ENCODE data around the gene GCN1. TPM values are rescaled to one million over a fixed set of nuclear protein-coding genes. Genes with fewer than 3 reads are reported as not detected.

The GCN1 gene
- total RNA-seq, 2 experiments from 2014 or later = 101 to 110 TPM

DNA sequence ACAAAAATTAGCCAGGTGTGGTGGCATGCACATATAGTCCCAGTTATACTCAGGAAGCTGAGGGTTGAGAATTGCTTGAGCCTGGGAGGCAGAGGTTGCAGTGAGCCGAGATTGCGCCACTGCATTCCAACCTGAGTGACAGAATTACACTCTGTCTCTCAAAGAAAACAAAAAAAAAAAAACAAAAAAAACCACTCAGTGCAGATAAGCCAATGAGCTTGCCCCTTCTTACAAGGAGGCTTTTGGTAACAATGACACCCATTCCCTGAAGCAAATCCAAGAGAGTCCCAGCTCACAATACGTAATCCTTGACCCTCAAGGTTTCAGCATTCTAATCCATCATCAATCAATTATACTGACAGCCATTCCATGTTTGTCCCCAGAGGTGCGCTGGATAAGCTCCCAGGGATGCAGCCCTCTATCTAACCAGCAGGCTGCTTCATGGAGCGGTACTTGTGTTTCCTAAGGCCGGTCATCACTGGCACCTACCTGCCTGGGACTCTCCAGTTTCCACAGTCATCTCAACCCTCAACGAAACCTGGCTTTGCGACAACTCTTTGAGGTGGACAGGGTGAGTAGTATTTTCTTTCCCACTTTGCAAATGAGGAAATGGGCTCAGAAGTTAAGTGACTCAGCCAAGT, 12.4 kb downstream of the GCN1 start:
- POLR2A ChIA-PET = no interaction called here

GRCh38 chr12:120180975-120181374, 13.5 kb downstream of the GCN1 start:
- Mint-ChIP-seq H3K4me3 (no peak overlapping the region), H3K27ac (no peak overlapping the region), H3K36me3 (peaks cover 33% of the 10 kb centered on the region), H3K4me1 (peaks cover 2% of the 10 kb centered on the region), H3K9me3 (no peaks in the 10 kb centered on the region), H3K27me3 (no peaks in the 10 kb centered on the region)
- DNase-seq (no peak), ATAC-seq (ENCODE audit: low read depth) (no peak)
- POLR2A ChIA-PET = no interaction called here

More for the DNA sequence above, 12.4 kb downstream of the GCN1 start:
- no peak overlapping the region for H3K27ac Mint-ChIP-seq
- DNase-seq (no peak), ATAC-seq (ENCODE audit: low read depth) (no peak)
- H3K36me3 Mint-ChIP-seq = peaks cover 37% of the 10 kb centered on the region
- no peaks in the 10 kb centered on the region for H3K27me3 Mint-ChIP-seq
- H3K9me3 Mint-ChIP-seq = no peaks in the 10 kb centered on the region
- H3K4me1 Mint-ChIP-seq = peaks cover 5% of the 10 kb centered on the region
- H3K4me3 Mint-ChIP-seq = no peak overlapping the region

GRCh38 chr12:120175537-120175936, 19.0 kb downstream of the GCN1 start:
- Mint-ChIP-seq H3K27me3 (no peaks in the 10 kb centered on the region), H3K27ac (no peak overlapping the region), H3K4me3 (no peak overlapping the region), H3K4me1 (peaks cover 6% of the 10 kb centered on the region), H3K9me3 (no peaks in the 10 kb centered on the region), H3K36me3 (peaks cover 27% of the 10 kb centered on the region)
- POLR2A ChIA-PET = no interaction called here
- no peak for DNase-seq
- ATAC-seq (ENCODE audit: low read depth) = no peak

DNA sequence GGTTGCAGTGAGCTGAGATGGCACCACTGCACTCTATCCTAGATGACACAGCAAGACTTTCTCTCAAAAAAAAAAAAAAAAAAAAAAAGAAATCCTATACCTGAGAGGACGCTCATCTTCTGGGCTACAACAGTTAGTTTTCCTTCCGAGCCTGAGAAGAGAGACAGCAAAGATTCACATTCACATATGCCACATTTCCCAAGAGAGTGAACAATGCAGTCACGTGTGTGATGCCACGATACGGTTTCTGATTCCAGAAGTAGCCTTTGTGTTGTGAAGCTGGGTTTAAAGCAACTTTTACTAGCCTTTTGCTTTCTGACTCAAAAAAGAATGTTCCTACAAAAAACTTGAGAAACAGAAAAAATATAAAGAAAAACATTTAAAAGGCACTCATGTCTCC, 19.5 kb downstream of the GCN1 start:
- Mint-ChIP-seq H3K4me3 (no peak overlapping the region), H3K36me3 (peaks cover 27% of the 10 kb centered on the region), H3K4me1 (peaks cover 6% of the 10 kb centered on the region), H3K27ac (no peak overlapping the region), H3K9me3 (no peaks in the 10 kb centered on the region), H3K27me3 (no peaks in the 10 kb centered on the region)
- DNase-seq (no peak), ATAC-seq (ENCODE audit: low read depth) (no peak)
- POLR2A ChIA-PET = no interaction called here

GRCh38 chr12:120172053-120172452, 22.5 kb downstream of the GCN1 start:
- ATAC-seq (ENCODE audit: low read depth) (no peak), DNase-seq (no peak)
- H3K27me3 Mint-ChIP-seq = no peaks in the 10 kb centered on the region
- peaks cover 12% of the 10 kb centered on the region for H3K36me3 Mint-ChIP-seq
- H3K9me3 Mint-ChIP-seq = no peaks in the 10 kb centered on the region
- POLR2A ChIA-PET = interaction anchor here (0.6 to 2.3 kb wide), 2 partner anchors 29 kb away, joined by 3 to 13 read pairs; partner anchors contain the start of gene RPLP0
- peaks cover 6% of the 10 kb centered on the region for H3K4me1 Mint-ChIP-seq
- H3K4me3 Mint-ChIP-seq = no peak overlapping the region
- no peak overlapping the region for H3K27ac Mint-ChIP-seq

DNA sequence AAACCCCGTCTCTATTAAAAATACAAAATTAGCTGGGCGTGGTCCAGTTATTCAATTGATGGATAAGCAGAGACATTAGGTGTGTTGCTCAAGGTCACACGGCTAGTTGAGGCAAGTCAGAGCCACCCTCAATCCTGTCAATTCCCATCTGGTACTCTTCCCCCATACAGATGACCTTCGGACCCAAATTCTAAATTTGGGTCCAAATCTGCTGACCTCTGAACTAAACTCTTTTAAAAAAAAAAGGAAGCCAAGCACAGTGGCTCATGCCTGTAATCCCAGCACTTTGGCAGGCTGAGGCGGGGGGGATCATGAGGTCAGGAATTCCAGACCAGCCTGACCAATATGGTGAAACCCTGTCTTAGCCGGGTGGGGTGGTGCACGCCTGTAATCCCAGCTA, 23.9 kb downstream of the GCN1 start:
- DNase-seq (no peak), ATAC-seq (ENCODE audit: low read depth) (no peak)
- POLR2A ChIA-PET = no interaction called here
- H3K4me3 Mint-ChIP-seq = no peak overlapping the region
- peaks cover 6% of the 10 kb centered on the region for H3K4me1 Mint-ChIP-seq
- no peaks in the 10 kb centered on the region for H3K9me3 Mint-ChIP-seq
- no peak overlapping the region for H3K27ac Mint-ChIP-seq
- peaks cover 9% of the 10 kb centered on the region for H3K36me3 Mint-ChIP-seq
- H3K27me3 Mint-ChIP-seq = no peaks in the 10 kb centered on the region

DNA sequence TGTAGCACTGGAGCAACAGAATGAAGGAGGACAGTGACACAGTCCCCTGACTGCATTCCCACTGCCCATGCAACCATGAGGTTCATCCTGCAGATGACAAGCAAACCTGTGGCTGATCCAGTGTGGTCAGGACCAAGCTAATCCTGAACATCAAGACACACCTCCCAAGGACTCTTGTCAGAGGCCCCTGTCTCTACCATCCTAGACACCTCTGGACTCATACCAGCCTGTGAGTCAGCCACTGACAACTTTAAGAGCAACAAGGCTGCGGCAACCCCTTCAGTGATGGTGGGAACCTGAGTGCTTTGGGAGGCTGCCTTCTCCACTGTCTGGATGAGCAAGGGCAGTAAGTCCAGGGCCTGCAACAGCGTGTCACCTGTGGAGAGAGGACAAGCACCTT, 24.6 kb downstream of the GCN1 start:
- Mint-ChIP-seq H3K4me1 (peaks cover 6% of the 10 kb centered on the region), H3K9me3 (no peaks in the 10 kb centered on the region), H3K27me3 (no peaks in the 10 kb centered on the region), H3K27ac (no peak overlapping the region), H3K4me3 (no peak overlapping the region), H3K36me3 (peaks cover 9% of the 10 kb centered on the region)
- ATAC-seq (ENCODE audit: low read depth) = no peak
- no peak for DNase-seq
- POLR2A ChIA-PET = no interaction called here

- H3K27ac Mint-ChIP-seq = no peak overlapping the region
- DNase-seq (no peak), ATAC-seq (ENCODE audit: low read depth) (no peak)
- no peaks in the 10 kb centered on the region for H3K27me3 Mint-ChIP-seq
- H3K36me3 Mint-ChIP-seq = peaks cover 4% of the 10 kb centered on the region
- POLR2A ChIA-PET = interaction anchor here (0.6 kb wide), 1 partner anchor 152 kb away, joined by 6 read pairs; no protein-coding TSS in a partner anchor
- no peaks in the 10 kb centered on the region for H3K9me3 Mint-ChIP-seq
- H3K4me1 Mint-ChIP-seq = peaks cover 6% of the 10 kb centered on the region
- H3K4me3 Mint-ChIP-seq = no peak overlapping the region
Measured at GRCh38 chr12:120168337-120168736, 26.2 kb downstream of the GCN1 start.

GRCh38 chr12:120167529-120168095, 26.9 kb downstream of the GCN1 start:
- no peaks in the 10 kb centered on the region for H3K9me3 Mint-ChIP-seq
- ATAC-seq (ENCODE audit: low read depth) = no peak

GRCh38 chr12:120164293-120164692, 30.2 kb downstream of the GCN1 start:
- Mint-ChIP-seq H3K36me3 (peaks cover 5% of the 10 kb centered on the region), H3K4me3 (no peak overlapping the region), H3K27me3 (no peaks in the 10 kb centered on the region), H3K27ac (no peak overlapping the region), H3K9me3 (no peaks in the 10 kb centered on the region), H3K4me1 (no peaks in the 10 kb centered on the region)
- POLR2A ChIA-PET = no interaction called here
- no peak for DNase-seq
- no peak for ATAC-seq (ENCODE audit: low read depth)

More at GRCh38 chr12:120167529-120168095, 26.9 kb downstream of the GCN1 start:
- POLR2A ChIA-PET = no interaction called here
- Mint-ChIP-seq H3K36me3 (no peaks in the 10 kb centered on the region), H3K4me3 (no peak overlapping the region), H3K27ac (no peak overlapping the region), H3K27me3 (no peaks in the 10 kb centered on the region), H3K4me1 (peaks cover 6% of the 10 kb centered on the region)
- no peak for DNase-seq

- POLR2A ChIA-PET = interaction anchor here (0.6 kb wide), 1 partner anchor 38 kb away, joined by 3 read pairs; the partner anchor contains the start of gene RPLP0
- H3K9me3 Mint-ChIP-seq = no peaks in the 10 kb centered on the region
- peaks cover 10% of the 10 kb centered on the region for H3K36me3 Mint-ChIP-seq
- H3K27ac Mint-ChIP-seq = no peak overlapping the region
- H3K4me3 Mint-ChIP-seq = no peak overlapping the region
- H3K4me1 Mint-ChIP-seq = no peaks in the 10 kb centered on the region
- DNase-seq = no peak
- no peak for ATAC-seq (ENCODE audit: low read depth)
- no peaks in the 10 kb centered on the region for H3K27me3 Mint-ChIP-seq
Measured at GRCh38 chr12:120162763-120163162, 31.8 kb downstream of the GCN1 start.

- Mint-ChIP-seq H3K4me3 (no peak overlapping the region), H3K27ac (no peak overlapping the region), H3K4me1 (peaks cover 5% of the 10 kb centered on the region), H3K36me3 (peaks cover 13% of the 10 kb centered on the region), H3K27me3 (no peaks in the 10 kb centered on the region), H3K9me3 (no peaks in the 10 kb centered on the region)
- POLR2A ChIA-PET = interaction anchor here (1.0 kb wide), 1 partner anchor 9 kb away, joined by 3 read pairs; no protein-coding TSS in a partner anchor
- DNase-seq (no peak), ATAC-seq (ENCODE audit: low read depth) (no peak)
Measured at GRCh38 chr12:120161852-120162251, 32.7 kb downstream of the GCN1 start.

- peaks cover 5% of the 10 kb centered on the region for H3K4me1 Mint-ChIP-seq
- POLR2A ChIA-PET = interaction anchor here (0.8 kb wide), 1 partner anchor 41 kb away, joined by 3 read pairs; the partner anchor contains the start of gene RPLP0
- H3K9me3 Mint-ChIP-seq = no peaks in the 10 kb centered on the region
- H3K36me3 Mint-ChIP-seq = peaks cover 19% of the 10 kb centered on the region
- no peak overlapping the region for H3K4me3 Mint-ChIP-seq
- H3K27ac Mint-ChIP-seq = no peak overlapping the region
- ATAC-seq (ENCODE audit: low read depth) (no peak), DNase-seq (no peak)
- H3K27me3 Mint-ChIP-seq = no peaks in the 10 kb centered on the region
Measured at GRCh38 chr12:120159509-120160237, 34.8 kb downstream of the GCN1 start.

DNA sequence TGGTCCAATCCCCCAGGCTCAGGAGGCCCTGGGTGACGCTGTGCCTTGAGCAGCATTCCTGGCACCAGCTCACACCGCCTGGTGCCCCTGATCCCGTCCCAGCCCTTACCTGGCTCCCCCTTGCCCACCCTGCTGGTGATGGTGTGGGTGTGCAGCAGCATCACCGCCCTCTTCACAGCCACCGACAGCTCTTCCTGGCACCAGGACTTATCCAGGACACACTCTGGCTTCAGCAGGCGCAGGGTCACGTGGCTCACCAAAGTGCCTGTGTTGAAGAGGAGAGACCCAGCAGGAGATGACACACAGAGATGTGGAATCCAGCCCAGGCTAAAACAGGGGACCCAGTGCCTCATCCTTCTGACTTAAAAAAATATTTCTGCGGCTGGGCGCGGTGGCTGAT, 36.2 kb downstream of the GCN1 start:
- no peak for ATAC-seq (ENCODE audit: low read depth)
- no peaks in the 10 kb centered on the region for H3K27me3 Mint-ChIP-seq
- H3K36me3 Mint-ChIP-seq = peaks cover 19% of the 10 kb centered on the region
- H3K9me3 Mint-ChIP-seq = no peaks in the 10 kb centered on the region
- peaks cover 5% of the 10 kb centered on the region for H3K4me1 Mint-ChIP-seq
- H3K27ac Mint-ChIP-seq = no peak overlapping the region
- no peak overlapping the region for H3K4me3 Mint-ChIP-seq
- POLR2A ChIA-PET = no interaction called here
- no peak for DNase-seq
